ENCODE data around the gene PLXND1. TPM values are rescaled to one million over a fixed set of nuclear protein-coding genes. Genes with fewer than 3 reads are reported as not detected.

PLXND1 gene
- total RNA-seq, 1 experiment from 2014 or later = 22.0 TPM

- intact Hi-C loops (cut with micrococcal nuclease; ENCODE audit: unreplicated experiment) = no loop called here
- CTCF ChIA-PET = interaction anchor here (0.6 kb wide), 1 partner anchor 11 kb away, joined by 7 read pairs; no protein-coding TSS in a partner anchor
- Mint-ChIP-seq H3K9me3 (ENCODE audit: low read depth, unreplicated experiment) (no peaks in the 10 kb centered on the region), H3K4me1 (ENCODE audit: low read depth, unreplicated experiment) (no peaks in the 10 kb centered on the region), H3K36me3 (ENCODE audit: insufficient read depth, unreplicated experiment) (no peaks in the 10 kb centered on the region), H3K27me3 (ENCODE audit: unreplicated experiment) (peaks cover 17% of the 10 kb centered on the region), H3K27ac (ENCODE audit: unreplicated experiment) (no peak overlapping the region), H3K4me3 (ENCODE audit: low read depth, unreplicated experiment) (no peak overlapping the region)
- no TSS peak for BruUV-seq (replicated peaks)
- TF ChIP-seq CTCF (IDR thresholded peaks at IDR 0.05; ENCODE audit: unreplicated experiment) = no peak
- DNase-seq = no peak
These were observed 48.2 kb downstream of the PLXND1 start for GRCh38 chr3:129558081-129558771.

- CTCF ChIA-PET = interaction anchor here (1.1 kb wide), 1 partner anchor 19 kb away, joined by 3 read pairs; no protein-coding TSS in a partner anchor
- TF ChIP-seq CTCF (IDR thresholded peaks at IDR 0.05; ENCODE audit: unreplicated experiment) = no peak
- no peaks in the 10 kb centered on the region for H3K36me3 Mint-ChIP-seq (ENCODE audit: insufficient read depth, unreplicated experiment)
- peaks cover 24% of the 10 kb centered on the region for H3K27me3 Mint-ChIP-seq (ENCODE audit: unreplicated experiment)
- no peaks in the 10 kb centered on the region for H3K9me3 Mint-ChIP-seq (ENCODE audit: low read depth, unreplicated experiment)
- H3K27ac Mint-ChIP-seq (ENCODE audit: unreplicated experiment) = no peak overlapping the region
- BruUV-seq (replicated peaks) = no TSS peak
- no peaks in the 10 kb centered on the region for H3K4me1 Mint-ChIP-seq (ENCODE audit: low read depth, unreplicated experiment)
- no peak overlapping the region for H3K4me3 Mint-ChIP-seq (ENCODE audit: low read depth, unreplicated experiment)
- intact Hi-C loops (cut with micrococcal nuclease; ENCODE audit: unreplicated experiment) = no loop called here
- DNase-seq = no peak
These were observed 49.0 kb downstream of the PLXND1 start for GRCh38 chr3:129557548-129557894.

GRCh38 chr3:129556890-129557547 is 49.5 kb downstream of the PLXND1 start:
- CTCF ChIA-PET = interaction anchor here (1.1 kb wide), 1 partner anchor 19 kb away, joined by 3 read pairs; no protein-coding TSS in a partner anchor
- H3K27ac Mint-ChIP-seq (ENCODE audit: unreplicated experiment) = no peak overlapping the region
- no peak overlapping the region for H3K4me3 Mint-ChIP-seq (ENCODE audit: low read depth, unreplicated experiment)
- intact Hi-C loops (cut with micrococcal nuclease; ENCODE audit: unreplicated experiment) = no loop called here
- H3K27me3 Mint-ChIP-seq (ENCODE audit: unreplicated experiment) = peaks cover 29% of the 10 kb centered on the region
- no peaks in the 10 kb centered on the region for H3K36me3 Mint-ChIP-seq (ENCODE audit: insufficient read depth, unreplicated experiment)
- no TSS peak for BruUV-seq (replicated peaks)
- no peaks in the 10 kb centered on the region for H3K9me3 Mint-ChIP-seq (ENCODE audit: low read depth, unreplicated experiment)
- DNase-seq = no peak
- no peaks in the 10 kb centered on the region for H3K4me1 Mint-ChIP-seq (ENCODE audit: low read depth, unreplicated experiment)
- TF ChIP-seq CTCF (IDR thresholded peaks at IDR 0.05; ENCODE audit: unreplicated experiment) = no peak

GRCh38 chr3:129556358-129556695 is 50.1 kb downstream of the PLXND1 start:
- no peak for TF ChIP-seq CTCF (IDR thresholded peaks at IDR 0.05; ENCODE audit: unreplicated experiment)
- intact Hi-C loops (cut with micrococcal nuclease; ENCODE audit: unreplicated experiment) = no loop called here
- no peak overlapping the region for H3K4me3 Mint-ChIP-seq (ENCODE audit: low read depth, unreplicated experiment)
- no peaks in the 10 kb centered on the region for H3K9me3 Mint-ChIP-seq (ENCODE audit: low read depth, unreplicated experiment)
- no peaks in the 10 kb centered on the region for H3K36me3 Mint-ChIP-seq (ENCODE audit: insufficient read depth, unreplicated experiment)
- BruUV-seq (replicated peaks) = no TSS peak
- CTCF ChIA-PET = interaction anchor here (1.1 kb wide), 1 partner anchor 20 kb away, joined by 3 read pairs; no protein-coding TSS in a partner anchor
- no peak overlapping the region for H3K27ac Mint-ChIP-seq (ENCODE audit: unreplicated experiment)
- peaks cover 36% of the 10 kb centered on the region for H3K27me3 Mint-ChIP-seq (ENCODE audit: unreplicated experiment)
- H3K4me1 Mint-ChIP-seq (ENCODE audit: low read depth, unreplicated experiment) = no peaks in the 10 kb centered on the region
- DNase-seq = no peak

Measured in Calu3 (cell line).